Upper lobe of left lung (tissue), 6 donors: ENCODE results near the gene PPM1M. TPM values are rescaled to one million over a fixed set of nuclear protein-coding genes. Genes with fewer than 3 reads are reported as not detected.

ENCODE experiments used
- ATAC-seq, 2 donors: fragments of 200-7000 bp; cut with Tn5 transposase; one replicate each; pipeline ENCODE4 v1.9.1; 2022; ENCODE audit warnings: mild to moderate bottlenecking in 2 of 2, moderate library complexity in 2 of 2; ENCODE audit not compliant: low FRiP score in 2 of 2
- DNase-seq, 2 donors: peaks; one replicate each; pipeline ENCODE4 v3.0.0-alpha.2; 2019 to 2020
- H3K27ac ChIP-seq, 4 donors: fragments of 200-600 bp; sonication (generic); one replicate each; pipeline ENCODE4 v1.5.1; 2016 to 2019
- H3K27me3 ChIP-seq, 4 donors: fragments of 200-600 bp; sonication (generic); one replicate each; pipeline ENCODE4 v1.5.1; 2017 to 2019
- H3K36me3 ChIP-seq, 4 donors: fragments of 200-600 bp; sonication (generic); one replicate each; pipeline ENCODE4 v1.5.1; 2016 to 2019
- H3K4me1 ChIP-seq, 4 donors: fragments of 200-600 bp; sonication (generic); one replicate each; pipeline ENCODE4 v1.5.1; 2018 to 2019
- H3K4me3 ChIP-seq, 4 donors: fragments of 200-600 bp; sonication (generic); one replicate each; pipeline ENCODE4 v1.5.1; 2017 to 2019; ENCODE audit warnings: mild to moderate bottlenecking in 2 of 4, moderate library complexity in 1 of 4
- H3K9me3 ChIP-seq, 4 donors: fragments of 200-600 bp; sonication (generic); one replicate each; pipeline ENCODE4 v1.5.1; 2018 to 2019
- EP300 ChIP-seq, 4 donors: sonication (generic); formaldehyde crosslinking; IDR thresholded peaks; one replicate each; pipeline ENCODE4 v1.5.1; 2017; ENCODE audit warnings: antibody characterized with exemption in 4 of 4, control low read depth in 2 of 4
- POLR2A ChIP-seq, 4 donors: fragments of 450-650 bp; IDR thresholded peaks; one replicate each; pipeline ENCODE4 v1.5.1; 2016 to 2017; ENCODE audit warnings: antibody characterized with exemption in 4 of 4, mild to moderate bottlenecking in 2 of 4
- POLR2AphosphoS5 ChIP-seq, 2 donors: sonication (generic); formaldehyde crosslinking; IDR thresholded peaks; one replicate each; pipeline ENCODE4 v1.5.1; 2017; ENCODE audit warnings: antibody characterized with exemption in 2 of 2
- WGBS, 2 donors: methylation state at CpG; one replicate each; pipeline ENCODE4 v1.1.5; 2017 to 2018; 5-methylcytosine and 5-hydroxymethylcytosine counted together
- total RNA-seq, 6 donors: library from RNA; depleted of rRNA in 4 of 6; stranded (reverse); fragments of >200 nt in 4 of 6; gene quantifications; one replicate each; pipeline versions ENCODE4 v1.1.0 to v1.2.1, GENCODE V29; 2016 to 2021
- TF ChIP-seq, protein P1 (sequence below), 6 experiments: fragments of 450-650 bp in 4 of 6; fragments of 200-600 bp in 2 of 6; sonication (generic) in 2 of 6; IDR thresholded peaks; one replicate each; pipeline ENCODE4 v1.5.1; 2016 to 2019; ENCODE audit warnings: antibody characterized with exemption in 6 of 6
- donor health status: DM: no; HTN: no; CAD: no; lungs with moderate emphysema.
- donor health status: DM: no; HTN: yes; CAD: no; lungs with severe emphysema.

Gene PPM1M
- total RNA-seq, 6 donors from 2014 or later: 18.7 to 68.1 (median 47.8) TPM

DNA sequence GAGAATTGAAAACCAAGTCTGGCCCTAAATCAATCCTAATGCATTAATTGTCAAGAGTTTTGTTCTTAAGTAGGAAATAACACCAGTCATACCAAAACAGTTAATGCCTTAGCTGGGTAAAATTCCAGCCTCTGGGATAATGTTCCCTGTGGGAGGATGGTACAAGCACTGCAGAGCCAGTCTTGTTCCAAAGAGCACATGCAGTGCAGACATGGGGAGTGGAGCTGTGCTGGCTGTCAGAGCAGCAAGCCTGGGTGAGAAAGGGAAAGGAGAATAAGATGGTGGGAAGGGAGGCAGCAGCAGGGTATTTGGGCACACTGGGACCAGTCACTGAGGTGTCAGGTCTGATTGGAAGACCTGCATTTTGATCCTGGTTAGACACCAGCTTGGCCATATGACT lies 35.5 kb upstream of the PPM1M start:
- H3K4me3 ChIP-seq: no peak overlapping the region
- TF ChIP-seq POLR2A (IDR thresholded peaks at IDR 0.05): no peak
- no peak for TF ChIP-seq EP300 (IDR thresholded peaks at IDR 0.05)
- TF ChIP-seq POLR2AphosphoS5 (IDR thresholded peaks at IDR 0.05): no peak
- TF ChIP-seq, protein P1, sequence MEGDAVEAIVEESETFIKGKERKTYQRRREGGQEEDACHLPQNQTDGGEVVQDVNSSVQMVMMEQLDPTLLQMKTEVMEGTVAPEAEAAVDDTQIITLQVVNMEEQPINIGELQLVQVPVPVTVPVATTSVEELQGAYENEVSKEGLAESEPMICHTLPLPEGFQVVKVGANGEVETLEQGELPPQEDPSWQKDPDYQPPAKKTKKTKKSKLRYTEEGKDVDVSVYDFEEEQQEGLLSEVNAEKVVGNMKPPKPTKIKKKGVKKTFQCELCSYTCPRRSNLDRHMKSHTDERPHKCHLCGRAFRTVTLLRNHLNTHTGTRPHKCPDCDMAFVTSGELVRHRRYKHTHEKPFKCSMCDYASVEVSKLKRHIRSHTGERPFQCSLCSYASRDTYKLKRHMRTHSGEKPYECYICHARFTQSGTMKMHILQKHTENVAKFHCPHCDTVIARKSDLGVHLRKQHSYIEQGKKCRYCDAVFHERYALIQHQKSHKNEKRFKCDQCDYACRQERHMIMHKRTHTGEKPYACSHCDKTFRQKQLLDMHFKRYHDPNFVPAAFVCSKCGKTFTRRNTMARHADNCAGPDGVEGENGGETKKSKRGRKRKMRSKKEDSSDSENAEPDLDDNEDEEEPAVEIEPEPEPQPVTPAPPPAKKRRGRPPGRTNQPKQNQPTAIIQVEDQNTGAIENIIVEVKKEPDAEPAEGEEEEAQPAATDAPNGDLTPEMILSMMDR (IDR thresholded peaks at IDR 0.05): no peak
- H3K27me3 ChIP-seq: no peaks in the 10 kb centered on the region
- H3K4me1 ChIP-seq: peaks cover 9 to 34% (median 23%) of the 10 kb centered on the region in 4 donors
- peak overlapping the region; percentile 37 to 77 (median 44) for H3K27ac ChIP-seq
- H3K9me3 ChIP-seq: no peaks in the 10 kb centered on the region
- ATAC-seq (no peak), DNase-seq (no peak)
- peaks cover 60 to 100% (median 92%) of the 10 kb centered on the region in 4 donors for H3K36me3 ChIP-seq

GRCh38 chr3:52210550-52211046 lies 35.0 kb upstream of the PPM1M start:
- peak in 1 of 2 donors; percentile 61 for DNase-seq
- peak; percentile 57 to 78 for ATAC-seq

DNA sequence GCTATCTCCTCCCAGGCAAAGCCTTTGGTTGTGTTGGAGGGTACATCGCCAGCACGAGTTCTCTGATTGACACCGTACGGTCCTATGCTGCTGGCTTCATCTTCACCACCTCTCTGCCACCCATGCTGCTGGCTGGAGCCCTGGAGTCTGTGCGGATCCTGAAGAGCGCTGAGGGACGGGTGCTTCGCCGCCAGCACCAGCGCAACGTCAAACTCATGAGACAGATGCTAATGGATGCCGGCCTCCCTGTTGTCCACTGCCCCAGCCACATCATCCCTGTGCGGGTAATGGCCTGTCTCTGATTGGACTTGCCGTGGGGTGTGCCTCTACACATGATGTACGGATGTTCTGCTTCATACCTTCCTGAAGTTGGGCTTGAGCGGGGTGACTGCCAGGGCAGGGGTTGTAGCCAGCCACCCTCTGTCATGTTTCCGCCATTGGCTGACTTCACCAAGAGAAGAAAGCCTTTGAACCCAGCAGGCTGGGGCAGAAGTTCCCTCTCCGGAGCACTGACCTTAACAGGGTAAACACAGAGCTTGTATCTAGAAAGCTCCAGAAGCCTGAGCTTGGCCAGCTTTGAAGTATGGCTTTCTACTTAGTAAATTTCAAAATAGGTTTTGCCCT lies 34.2 kb upstream of the PPM1M start:
- TF ChIP-seq, protein P1 (IDR thresholded peaks at IDR 0.05): no peak
- TF ChIP-seq POLR2AphosphoS5 (IDR thresholded peaks at IDR 0.05): no peak
- TF ChIP-seq POLR2A (IDR thresholded peaks at IDR 0.05): no peak
- TF ChIP-seq EP300 (IDR thresholded peaks at IDR 0.05): no peak
- ATAC-seq: no peak
- no peak for DNase-seq
- WGBS, 2 donors: 94 to 98% methylated on average over 14 to 18 of the region's 18 CpGs
- Histone ChIP-seq H3K27ac (peak overlapping the region in 2 of 4 donors; percentile 44 to 77), H3K4me3 (no peak overlapping the region), H3K4me1 (peaks cover 13 to 30% (median 20%) of the 10 kb centered on the region in 4 donors), H3K36me3 (peaks cover 52 to 97% (median 85%) of the 10 kb centered on the region in 4 donors), H3K27me3 (no peaks in the 10 kb centered on the region), H3K9me3 (no peaks in the 10 kb centered on the region)

More at GRCh38 chr3:52210550-52211046, 35.0 kb upstream of the PPM1M start:
- 43 to 65% methylated on average over 6 of the region's 6 CpGs for WGBS, 2 donors
- Histone ChIP-seq H3K36me3 (peaks cover 56 to 100% (median 91%) of the 10 kb centered on the region in 4 donors), H3K27ac (peak overlapping the region; percentile 37 to 77 (median 44)), H3K4me1 (peaks cover 9 to 30% (median 19%) of the 10 kb centered on the region in 4 donors), H3K27me3 (no peaks in the 10 kb centered on the region), H3K4me3 (no peak overlapping the region), H3K9me3 (no peaks in the 10 kb centered on the region)
- TF ChIP-seq POLR2AphosphoS5 (IDR thresholded peaks at IDR 0.05) (peak in 1 of 2 donors; percentile 86), EP300 (IDR thresholded peaks at IDR 0.05) (peak in 1 of 4 donors; percentile 76)
- TF ChIP-seq, protein P1 (IDR thresholded peaks at IDR 0.05): no peak

GRCh38 chr3:52213005-52213404 lies 32.6 kb upstream of the PPM1M start:
- no peaks in the 10 kb centered on the region for H3K27me3 ChIP-seq
- peaks cover 39 to 81% (median 73%) of the 10 kb centered on the region in 4 donors for H3K36me3 ChIP-seq
- TF ChIP-seq POLR2AphosphoS5 (IDR thresholded peaks at IDR 0.05) (no peak), EP300 (IDR thresholded peaks at IDR 0.05) (no peak), POLR2A (IDR thresholded peaks at IDR 0.05) (no peak)
- TF ChIP-seq, protein P1 (IDR thresholded peaks at IDR 0.05): no peak
- H3K4me1 ChIP-seq: peaks cover 30 to 46% (median 36%) of the 10 kb centered on the region in 4 donors
- no peak overlapping the region for H3K4me3 ChIP-seq
- ATAC-seq: no peak
- no peak for DNase-seq
- no peak overlapping the region for H3K27ac ChIP-seq
- 71 to 74% methylated on average over 8 of the region's 8 CpGs for WGBS, 2 donors
- H3K9me3 ChIP-seq: no peaks in the 10 kb centered on the region
